ENCODE results near the gene MXD4. TPM values are rescaled to one million over a fixed set of nuclear protein-coding genes. Genes with fewer than 3 reads are reported as not detected.

The MXD4 gene
- total RNA-seq, 4 donors from 2014 or later = 20.4 to 29.4 (median 27.7) TPM

DNA sequence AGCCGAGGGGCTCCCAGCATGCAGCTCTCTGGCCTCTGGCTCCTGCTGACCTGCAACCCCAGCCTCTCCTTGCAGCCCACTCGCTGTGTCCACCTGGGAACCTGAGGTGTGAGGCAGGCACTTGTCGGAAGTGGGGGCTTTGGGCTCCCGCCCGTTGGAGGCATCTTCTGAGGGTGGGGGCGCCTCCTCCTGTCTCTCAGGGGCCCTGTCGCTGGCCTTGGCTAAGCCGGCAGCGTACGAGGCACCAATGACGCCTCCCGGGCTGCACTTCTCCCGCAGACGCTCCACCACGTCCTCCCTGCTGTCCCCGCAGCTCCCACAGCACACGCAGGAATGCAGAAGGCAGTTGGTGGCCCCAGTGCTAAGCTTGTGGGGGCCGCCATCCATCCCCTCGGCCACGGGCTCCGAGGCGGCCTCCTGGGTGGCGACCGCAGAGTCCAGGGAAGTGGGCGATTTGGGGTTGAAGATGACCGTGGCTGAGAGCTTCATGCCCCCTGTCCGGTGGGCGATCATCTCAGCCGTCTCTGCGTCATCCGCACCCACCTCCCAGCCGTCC, 42.5 kb upstream of the MXD4 start:
- intact Hi-C loops (cut with DNase I; ENCODE audit: low total_unique reads) = no loop called here

DNA sequence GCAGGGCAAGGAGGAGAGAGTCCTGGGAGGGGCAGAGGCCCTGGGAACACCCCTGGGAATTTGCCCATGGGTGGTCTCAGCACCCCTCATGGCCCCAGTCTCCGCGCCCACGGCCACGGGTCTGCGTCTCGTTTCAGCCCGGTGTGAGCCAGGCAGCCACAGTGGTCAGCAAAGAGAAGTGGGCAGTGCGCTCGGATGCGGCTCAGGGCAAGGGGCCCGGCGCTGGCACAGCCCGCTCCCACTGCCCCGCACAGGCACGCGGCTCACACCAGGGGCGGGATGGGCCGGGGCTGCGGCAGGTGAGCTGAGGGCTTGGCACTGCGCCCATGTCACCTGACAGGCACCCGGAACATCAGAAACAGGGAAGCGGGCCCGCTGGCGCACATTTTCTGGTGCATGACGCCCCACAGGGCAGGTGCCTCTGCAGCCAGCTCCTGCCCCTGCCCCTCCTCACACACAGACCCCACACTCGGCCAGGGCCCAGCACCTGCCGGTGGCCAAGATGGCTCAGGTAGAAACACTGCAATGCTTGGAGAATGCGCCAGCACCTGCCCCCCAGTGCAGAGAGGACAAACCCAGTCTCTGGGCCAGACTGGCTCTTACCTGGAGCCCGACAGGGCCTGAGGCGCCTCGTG, 41.9 kb upstream of the MXD4 start:
- Histone ChIP-seq H3K36me3 (no peaks in the 10 kb centered on the region), H3K4me1 (no peaks in the 10 kb centered on the region), H3K9me3 (no peaks in the 10 kb centered on the region), H3K27me3 (no peaks in the 10 kb centered on the region), H3K4me3 (no peak overlapping the region), H3K27ac (no peak overlapping the region)
- intact Hi-C loops (cut with DNase I; ENCODE audit: low total_unique reads) (no loop called here), in situ Hi-C loops (cut with MboI; ENCODE audit: low sequenced_read_pairs in 4 of 4) (no loop called here)
- ATAC-seq (no peak), DNase-seq (no peak)
- TF ChIP-seq POLR2A (IDR thresholded peaks at IDR 0.05) = no peak
- TF ChIP-seq, protein P1, sequence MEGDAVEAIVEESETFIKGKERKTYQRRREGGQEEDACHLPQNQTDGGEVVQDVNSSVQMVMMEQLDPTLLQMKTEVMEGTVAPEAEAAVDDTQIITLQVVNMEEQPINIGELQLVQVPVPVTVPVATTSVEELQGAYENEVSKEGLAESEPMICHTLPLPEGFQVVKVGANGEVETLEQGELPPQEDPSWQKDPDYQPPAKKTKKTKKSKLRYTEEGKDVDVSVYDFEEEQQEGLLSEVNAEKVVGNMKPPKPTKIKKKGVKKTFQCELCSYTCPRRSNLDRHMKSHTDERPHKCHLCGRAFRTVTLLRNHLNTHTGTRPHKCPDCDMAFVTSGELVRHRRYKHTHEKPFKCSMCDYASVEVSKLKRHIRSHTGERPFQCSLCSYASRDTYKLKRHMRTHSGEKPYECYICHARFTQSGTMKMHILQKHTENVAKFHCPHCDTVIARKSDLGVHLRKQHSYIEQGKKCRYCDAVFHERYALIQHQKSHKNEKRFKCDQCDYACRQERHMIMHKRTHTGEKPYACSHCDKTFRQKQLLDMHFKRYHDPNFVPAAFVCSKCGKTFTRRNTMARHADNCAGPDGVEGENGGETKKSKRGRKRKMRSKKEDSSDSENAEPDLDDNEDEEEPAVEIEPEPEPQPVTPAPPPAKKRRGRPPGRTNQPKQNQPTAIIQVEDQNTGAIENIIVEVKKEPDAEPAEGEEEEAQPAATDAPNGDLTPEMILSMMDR (IDR thresholded peaks at IDR 0.05 in 4 of 5, conservative IDR thresholded peaks at IDR 0.05 in 1 of 5) = no peak

More for the DNA sequence above, 42.5 kb upstream of the MXD4 start:
- no peak for DNase-seq
- in situ Hi-C loops (cut with MboI; ENCODE audit: low sequenced_read_pairs in 4 of 4) = no loop called here
- no peaks in the 10 kb centered on the region for H3K27me3 ChIP-seq
- ATAC-seq = no peak
- no peak overlapping the region for H3K27ac ChIP-seq
- no peaks in the 10 kb centered on the region for H3K4me1 ChIP-seq
- no peak overlapping the region for H3K4me3 ChIP-seq
- no peaks in the 10 kb centered on the region for H3K9me3 ChIP-seq
- TF ChIP-seq POLR2A (IDR thresholded peaks at IDR 0.05) = no peak
- TF ChIP-seq, protein P1 (IDR thresholded peaks at IDR 0.05 in 4 of 5, conservative IDR thresholded peaks at IDR 0.05 in 1 of 5) = no peak
- H3K36me3 ChIP-seq = no peaks in the 10 kb centered on the region

DNA sequence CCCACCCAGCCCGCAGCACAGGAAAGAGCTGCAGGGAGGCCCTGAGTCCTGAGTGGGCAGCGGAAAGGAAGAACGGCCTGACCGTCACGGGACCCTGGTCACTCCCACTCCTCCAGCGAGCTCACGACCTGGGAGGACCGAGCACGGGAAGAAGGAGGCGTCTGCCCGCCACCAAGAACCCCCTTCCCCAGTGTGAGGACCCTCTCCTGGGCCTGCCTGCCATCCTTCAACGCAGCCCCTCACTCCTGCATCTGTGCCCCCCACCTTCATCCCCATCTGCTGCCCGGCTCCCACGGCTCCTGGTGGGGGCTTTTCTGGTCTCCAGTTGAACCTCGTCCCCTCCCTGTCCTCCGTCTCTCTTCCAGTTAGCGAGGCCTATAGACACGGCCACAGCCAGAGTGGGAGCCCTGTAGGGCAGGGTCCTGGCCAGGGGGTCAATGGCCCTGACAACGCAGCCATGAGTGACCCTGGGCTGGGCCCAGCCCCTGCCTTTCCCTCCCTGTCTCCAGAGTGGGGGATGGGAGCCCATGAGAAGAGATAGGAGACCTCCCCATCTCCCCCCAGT, 41.3 kb upstream of the MXD4 start:
- intact Hi-C loops (cut with DNase I; ENCODE audit: low total_unique reads) (no loop called here), in situ Hi-C loops (cut with MboI; ENCODE audit: low sequenced_read_pairs in 4 of 4) (no loop called here)
- no peaks in the 10 kb centered on the region for H3K36me3 ChIP-seq
- TF ChIP-seq POLR2A (IDR thresholded peaks at IDR 0.05) = no peak
- TF ChIP-seq, protein P1 (IDR thresholded peaks at IDR 0.05 in 4 of 5, conservative IDR thresholded peaks at IDR 0.05 in 1 of 5) = no peak
- H3K4me3 ChIP-seq = no peak overlapping the region
- ATAC-seq = no peak
- H3K27ac ChIP-seq = no peak overlapping the region
- H3K4me1 ChIP-seq = no peaks in the 10 kb centered on the region
- no peak for DNase-seq
- H3K9me3 ChIP-seq = no peaks in the 10 kb centered on the region
- no peaks in the 10 kb centered on the region for H3K27me3 ChIP-seq

DNA sequence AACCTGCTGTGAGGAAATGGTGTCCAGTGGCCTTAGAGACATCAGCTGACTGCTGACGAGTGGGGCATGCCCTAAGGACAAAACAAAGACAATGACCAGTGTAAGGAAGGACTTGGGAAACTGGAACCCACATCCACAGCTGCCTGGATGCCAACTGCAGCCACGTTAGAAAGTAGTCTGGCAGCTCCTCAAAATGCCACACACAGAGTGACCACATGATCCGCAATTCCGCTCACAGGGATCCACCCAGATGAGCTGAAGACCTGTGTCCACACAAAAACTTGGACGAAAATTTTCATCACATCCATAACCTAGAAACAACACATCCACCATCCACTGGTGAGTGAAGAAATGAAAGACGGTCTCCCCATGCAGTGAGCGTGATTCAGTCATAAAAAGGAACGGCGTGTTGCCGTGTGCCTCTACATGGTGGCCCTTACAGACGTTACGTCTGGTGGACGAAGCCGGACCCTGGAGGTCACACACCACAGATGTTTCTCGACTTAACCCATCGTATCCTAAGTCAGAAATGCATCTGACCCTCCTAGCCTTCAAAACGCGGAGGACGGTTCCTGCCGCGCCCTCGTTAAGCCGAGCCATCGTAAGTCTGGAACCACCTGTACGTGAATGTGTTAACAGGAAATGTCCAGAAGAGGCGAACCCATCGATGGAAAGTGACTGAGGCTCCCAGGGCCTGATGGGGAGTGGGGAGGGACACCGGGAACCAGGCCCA, 40.6 kb upstream of the MXD4 start:
- no peaks in the 10 kb centered on the region for H3K9me3 ChIP-seq
- H3K27me3 ChIP-seq = no peaks in the 10 kb centered on the region
- no peak overlapping the region for H3K27ac ChIP-seq
- in situ Hi-C loops (cut with MboI; ENCODE audit: low sequenced_read_pairs in 4 of 4) = no loop called here
- ATAC-seq (no peak), DNase-seq (no peak)
- no peak overlapping the region for H3K4me3 ChIP-seq
- no peaks in the 10 kb centered on the region for H3K36me3 ChIP-seq
- H3K4me1 ChIP-seq = no peaks in the 10 kb centered on the region
- intact Hi-C loops (cut with DNase I; ENCODE audit: low total_unique reads) = no loop called here
- TF ChIP-seq, protein P1 (IDR thresholded peaks at IDR 0.05 in 4 of 5, conservative IDR thresholded peaks at IDR 0.05 in 1 of 5) = no peak
- no peak for TF ChIP-seq POLR2A (IDR thresholded peaks at IDR 0.05)
